Activated CD8-positive, alpha-beta memory T cell treated with anti-CD3 and anti-CD28 coated beads, Interleukin-2, amount 50 U/mL, for 24 hours (primary cell): ENCODE measurements around the gene NPIPA7.
"Not testable (repeated sequence)": the region's sequence is repeated elsewhere in the genome, so short reads cannot be mapped to it uniquely, and the experiment has no call there.

Experiments
- DNase-seq: peaks from one replicate; pipeline ENCODE4 v3.0.0-alpha.2; 2020; ENCODE audit errors: extremely low read depth

Gene NPIPA7

GRCh38 chr16:16378840-16379239, at the start of gene NPIPA7:
TSS of gene NPIPA7 (plus strand) at chr16:16379140. CDS start at chr16:16379245, 105 bp downstream.
- not testable (repeated sequence) for DNase-seq

GRCh38 chr16:16331466-16331865, 47.5 kb upstream of the NPIPA7 start:
- DNase-seq = not testable (repeated sequence)

GRCh38 chr16:16357556-16357955, 21.4 kb upstream of the NPIPA7 start:
- not testable (repeated sequence) for DNase-seq

- DNase-seq = not testable (repeated sequence)
Measured at GRCh38 chr16:16358539-16359240, 20.2 kb upstream of the NPIPA7 start.

- not testable (repeated sequence) for DNase-seq
Measured at GRCh38 chr16:16363595-16363994, 15.3 kb upstream of the NPIPA7 start.

- not testable (repeated sequence) for DNase-seq
Measured at GRCh38 chr16:16364100-16364499, 14.8 kb upstream of the NPIPA7 start.

- not testable (repeated sequence) for DNase-seq
Measured at GRCh38 chr16:16364701-16365100, 14.2 kb upstream of the NPIPA7 start.

- DNase-seq = not testable (repeated sequence)
Measured at GRCh38 chr16:16365319-16365718, 13.6 kb upstream of the NPIPA7 start.

GRCh38 chr16:16365851-16366250, 13.1 kb upstream of the NPIPA7 start:
- DNase-seq = not testable (repeated sequence)

GRCh38 chr16:16366552-16367284, 12.2 kb upstream of the NPIPA7 start:
- not testable (repeated sequence) for DNase-seq

GRCh38 chr16:16367285-16367628, 11.7 kb upstream of the NPIPA7 start:
- DNase-seq = not testable (repeated sequence)

GRCh38 chr16:16369081-16369856, 9.7 kb upstream of the NPIPA7 start:
- DNase-seq = not testable (repeated sequence)

GRCh38 chr16:16371136-16371735, 7.7 kb upstream of the NPIPA7 start:
- not testable (repeated sequence) for DNase-seq

GRCh38 chr16:16374192-16374591, 4.7 kb upstream of the NPIPA7 start:
- not testable (repeated sequence) for DNase-seq

- not testable (repeated sequence) for DNase-seq
Measured at GRCh38 chr16:16399685-16400084, 20.7 kb downstream of the NPIPA7 start.

- not testable (repeated sequence) for DNase-seq
Measured at GRCh38 chr16:16402333-16402732, 23.4 kb downstream of the NPIPA7 start.

- DNase-seq = not testable (repeated sequence)
Measured at GRCh38 chr16:16404283-16404682, 25.3 kb downstream of the NPIPA7 start.

- not testable (repeated sequence) for DNase-seq
Measured at GRCh38 chr16:16405421-16405820, 26.5 kb downstream of the NPIPA7 start.

- DNase-seq = not testable (repeated sequence)
Measured at GRCh38 chr16:16408430-16408829, 29.5 kb downstream of the NPIPA7 start.

GRCh38 chr16:16413773-16414172, 34.8 kb downstream of the NPIPA7 start:
- not testable (repeated sequence) for DNase-seq

- not testable (repeated sequence) for DNase-seq
Measured at GRCh38 chr16:16417071-16417470, 38.1 kb downstream of the NPIPA7 start.
